SK-N-SH (cell line): Measurements from ENCODE around the gene ACER3. TPM values are rescaled to one million over a fixed set of nuclear protein-coding genes. Genes with fewer than 3 reads are reported as not detected.

Source experiments
- CTCF ChIA-PET: fragments of 300-600, 350-600 bp; formaldehyde crosslinking; extraction: SDS; loops from one replicate; lab custom pipeline; 2021; lab: Yijun Ruan, JAX
- POLR2A ChIA-PET: fragments of 350-600 bp; sonication (Branson Sonifier 250); formaldehyde crosslinking; extraction: SDS; loops from one replicate; lab custom pipeline; 2020; ENCODE audit warnings: antibody characterized with exemption, inconsistent platforms; lab: Yijun Ruan, JAX
- DNase-seq: peaks from one replicate; pipeline ENCODE4 v3.0.0; 2012
- H2AFZ ChIP-seq: fragments of 200-600 bp; sonication (generic); 2 replicates; pipeline ENCODE4 v1.8.1; 2016; ENCODE audit warnings: antibody characterized with exemption, mild to moderate bottlenecking, low read depth
- H3F3A ChIP-seq: fragments of 200-600 bp; sonication (generic); replicated peaks from 2 replicates; pipeline ENCODE3; 2016; ENCODE audit warnings: antibody characterized with exemption, mild to moderate bottlenecking; ENCODE audit not compliant: insufficient read depth
- H3K27ac ChIP-seq, 2 experiments: fragments of 200-500 bp in 1 of 2; fragments of 200-600 bp in 1 of 2; sonication (Bioruptor generic) in 1 of 2; sonication (generic), shearing (Covaris generic) in 1 of 2; 2 replicates each; pipeline versions ENCODE4 v1.5.1 to v1.6.1; 2014 to 2016; ENCODE audit warnings: low read depth in 2 of 2, inconsistent platforms in 1 of 2, low read length in 1 of 2, mild to moderate bottlenecking in 1 of 2, mixed read lengths in 1 of 2
- H3K27me3 ChIP-seq: fragments of 200-600 bp; sonication (generic), shearing (Covaris generic); 2 replicates; pipeline ENCODE4 v1.6.1; 2016; ENCODE audit warnings: mixed run types; ENCODE audit not compliant: insufficient read depth
- H3K36me3 ChIP-seq, 2 experiments: fragments of 200-500 bp in 1 of 2; fragments of 200-600 bp in 1 of 2; sonication (Bioruptor generic) in 1 of 2; sonication (generic) in 1 of 2; replicated peaks in 1 of 2; 2 replicates each; pipeline versions ENCODE3 to v1.5.1; 2014 to 2016; ENCODE audit warnings: low read length in 1 of 2, mild to moderate bottlenecking in 1 of 2; ENCODE audit not compliant: insufficient read depth in 2 of 2, control insufficient read depth in 1 of 2
- H3K4me1 ChIP-seq, 2 experiments: fragments of 200-500 bp in 1 of 2; fragments of 200-600 bp in 1 of 2; sonication (Bioruptor generic) in 1 of 2; sonication (generic), shearing (Covaris generic) in 1 of 2; 2 replicates each; pipeline versions ENCODE4 v1.5.1 to v1.6.1; 2014 to 2016; ENCODE audit warnings: low read depth in 1 of 2, low read length in 1 of 2, mixed run types in 1 of 2; ENCODE audit not compliant: insufficient read depth in 2 of 2, control insufficient read depth in 1 of 2
- H3K4me2 ChIP-seq: fragments of 200-600 bp; sonication (generic), shearing (Covaris generic); 2 replicates; pipeline ENCODE4 v1.6.1; 2017; ENCODE audit warnings: mixed run types
- H3K4me3 ChIP-seq, 2 experiments: fragments of 200-500 bp in 1 of 2; fragments of 200-600 bp in 1 of 2; sonication (Bioruptor generic) in 1 of 2; sonication (generic), shearing (Covaris generic) in 1 of 2; 2 replicates each; pipeline versions ENCODE4 v1.5.1 to v1.8.1; 2014 to 2016; ENCODE audit warnings: low read depth in 2 of 2, inconsistent platforms in 1 of 2, low read length in 1 of 2, mild to moderate bottlenecking in 1 of 2, mixed read lengths in 1 of 2, moderate library complexity in 1 of 2
- H3K79me2 ChIP-seq: fragments of 200-600 bp; sonication (generic); 2 replicates; pipeline ENCODE4 v1.8.1; 2017; ENCODE audit warnings: mild to moderate bottlenecking; ENCODE audit not compliant: insufficient read depth
- H3K9ac ChIP-seq: fragments of 200-600 bp; sonication (generic); 2 replicates; pipeline ENCODE4 v1.6.1; 2017; ENCODE audit warnings: mixed run types
- H3K9me2 ChIP-seq: fragments of 200-600 bp; sonication (generic); 2 replicates; pipeline ENCODE4 v1.6.1; 2017; ENCODE audit warnings: mixed run types
- H3K9me3 ChIP-seq: fragments of 200-600 bp; sonication (generic); 2 replicates; pipeline ENCODE4 v1.6.1; 2017; ENCODE audit warnings: mixed run types, mild to moderate bottlenecking, moderate library complexity
- H4K20me1 ChIP-seq: fragments of 200-600 bp; sonication (generic); 2 replicates; pipeline ENCODE4 v1.6.1; 2017; ENCODE audit warnings: mild to moderate bottlenecking, mixed run types; ENCODE audit not compliant: insufficient read depth
- CHD2 ChIP-seq: fragments of 150-350 bp; IDR thresholded peaks from 2 replicates; pipeline ENCODE4 v1.6.1; 2018; ENCODE audit warnings: low read length; ENCODE audit not compliant: partially characterized antibody
- ELF1 ChIP-seq: IDR thresholded peaks from 2 replicates; pipeline ENCODE4 v1.4.0; 2012
- EP300 ChIP-seq, 2 experiments: IDR thresholded peaks; 2 replicates each; pipeline versions ENCODE4 v1.4.0 to v1.6.1; 2012; ENCODE audit warnings: borderline replicate concordance in 1 of 2, low read depth in 1 of 2, low read length in 1 of 2
- FOXJ3 ChIP-seq: sonication (generic); formaldehyde crosslinking; IDR thresholded peaks from 2 replicates; pipeline ENCODE4 v1.5.1; 2020; ENCODE audit warnings: mild to moderate bottlenecking, missing genetic modification reagents
- FOXM1 ChIP-seq: IDR thresholded peaks from 2 replicates; pipeline ENCODE4 v1.4.0; 2012; ENCODE audit warnings: low read depth, mild to moderate bottlenecking
- GABPA ChIP-seq: IDR thresholded peaks from 2 replicates; pipeline ENCODE4 v1.4.0; 2012; ENCODE audit warnings: low read depth, mild to moderate bottlenecking
- GATA2 ChIP-seq: sonication (generic); formaldehyde crosslinking; IDR thresholded peaks from 2 replicates; pipeline ENCODE4 v1.5.0; 2020; ENCODE audit warnings: mild to moderate bottlenecking, missing genetic modification reagents
- JUND ChIP-seq: IDR thresholded peaks from 2 replicates; pipeline ENCODE4 v1.4.0; 2012
- MEF2A ChIP-seq: IDR thresholded peaks from 2 replicates; pipeline ENCODE4 v1.4.0; 2012; ENCODE audit warnings: low read depth, borderline replicate concordance
- PBX3 ChIP-seq: IDR thresholded peaks from 2 replicates; pipeline ENCODE4; 2012
- POLR2AphosphoS5 ChIP-seq: IDR thresholded peaks from 2 replicates; pipeline ENCODE4 v1.6.1; 2012; ENCODE audit warnings: low read depth, low read length
- RAD21 ChIP-seq: IDR thresholded peaks from 2 replicates; pipeline ENCODE4 v1.6.1; 2012; ENCODE audit warnings: mild to moderate bottlenecking, low read length
- RCOR1 ChIP-seq: fragments of 150-350 bp; IDR thresholded peaks from 2 replicates; pipeline ENCODE4 v1.6.1; 2017; ENCODE audit warnings: antibody characterized with exemption, low read length
- SIN3A ChIP-seq: IDR thresholded peaks from 2 replicates; pipeline ENCODE4 v1.6.1; 2012; ENCODE audit warnings: low read depth, mild to moderate bottlenecking, low read length, moderate library complexity, borderline replicate concordance
- SMC3 ChIP-seq: IDR thresholded peaks from 2 replicates; pipeline ENCODE4 v1.6.1; 2012; ENCODE audit warnings: low read depth, low read length, improper control_type of control experiment
- TCF12 ChIP-seq: IDR thresholded peaks from 2 replicates; pipeline ENCODE4 v1.4.0; 2012
- TEAD4 ChIP-seq: IDR thresholded peaks from 2 replicates; pipeline ENCODE4 v1.4.0; 2012; ENCODE audit warnings: mild to moderate bottlenecking, borderline replicate concordance; ENCODE audit not compliant: insufficient read depth
- USF1 ChIP-seq: IDR thresholded peaks from 2 replicates; pipeline ENCODE4 v1.4.0; 2012; ENCODE audit warnings: low read depth, borderline replicate concordance
- YY1 ChIP-seq: IDR thresholded peaks from 2 replicates; pipeline ENCODE4 v1.4.0; 2012; ENCODE audit warnings: low read depth, mild to moderate bottlenecking
- WGBS: methylation state at CpG from one replicate; pipeline ENCODE4 v1.1.6; 2017; ENCODE audit warnings: low lambda C conversion rate; 5-methylcytosine and 5-hydroxymethylcytosine counted together
- polyA plus RNA-seq, 3 experiments: library from polyadenylated mRNA; depleted of rRNA; stranded (reverse); fragments of >200 nt; gene quantifications; 2 replicates each; pipeline ENCODE4 v1.2.3, GENCODE V29; 2012

ACER3 gene
- polyA plus RNA-seq, 1 of the 3 experiments (the other 2 are of a cell fraction), result 5.4 TPM

DNA sequence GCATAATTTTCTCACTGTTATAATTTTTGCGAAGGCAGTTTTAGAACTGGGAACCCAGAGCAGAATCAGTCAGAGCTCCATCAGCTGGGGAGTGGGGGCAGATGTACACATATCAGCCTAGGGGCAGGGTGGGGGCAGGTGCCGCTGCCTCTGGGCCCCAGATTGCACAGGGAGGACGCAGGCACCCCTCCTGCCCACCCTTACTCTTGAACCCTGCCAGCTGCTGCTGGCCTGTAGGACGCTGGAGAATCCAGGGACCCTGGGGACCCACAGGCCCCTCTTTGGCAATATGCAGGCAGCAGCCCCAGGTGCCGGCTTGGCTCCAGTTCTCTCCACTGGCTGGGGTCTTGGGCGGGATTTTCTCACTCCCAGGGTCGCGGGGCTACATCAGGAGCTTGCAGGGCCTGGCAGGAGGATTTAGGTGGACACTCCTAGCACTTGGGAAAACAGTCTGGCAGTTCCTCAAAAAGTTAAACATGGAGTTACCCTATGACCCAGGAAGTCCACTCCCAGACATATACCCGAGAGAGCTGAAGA lies 197.3 kb downstream of the ACER3 start:
- no peak overlapping the region for H3K9ac ChIP-seq
- H3K27me3 ChIP-seq, result no peaks in the 10 kb centered on the region
- POLR2A ChIA-PET, result no interaction called here
- no peaks in the 10 kb centered on the region for H3K79me2 ChIP-seq
- no peaks in the 10 kb centered on the region for H4K20me1 ChIP-seq
- no peak overlapping the region for H3K27ac ChIP-seq
- H2AFZ ChIP-seq, result no peak overlapping the region
- TF ChIP-seq SIN3A, result no peak
- no peak for TF ChIP-seq FOXJ3 (CRISPR knock-in tag)
- H3K36me3 ChIP-seq, result no peaks in the 10 kb centered on the region
- H3K9me2 ChIP-seq, result no peaks in the 10 kb centered on the region
- CTCF ChIA-PET, result interaction anchor here (1.0 to 12.6 kb wide), 5 partner anchors 10 to 130 kb away, joined by 3 to 218 read pairs (median 5); no protein-coding TSS in a partner anchor
- no peaks in the 10 kb centered on the region; a peak in 1 of 4 replicates for H3K4me1 ChIP-seq
- no peak overlapping the region for H3K4me3 ChIP-seq
- H3K9me3 ChIP-seq, result no peaks in the 10 kb centered on the region
- H3F3A ChIP-seq, result no peaks in the 10 kb centered on the region
- H3K4me2 ChIP-seq, result no peak overlapping the region
- 55% methylated on average over 7 of the region's 9 CpGs for WGBS
- no peak for DNase-seq

DNA sequence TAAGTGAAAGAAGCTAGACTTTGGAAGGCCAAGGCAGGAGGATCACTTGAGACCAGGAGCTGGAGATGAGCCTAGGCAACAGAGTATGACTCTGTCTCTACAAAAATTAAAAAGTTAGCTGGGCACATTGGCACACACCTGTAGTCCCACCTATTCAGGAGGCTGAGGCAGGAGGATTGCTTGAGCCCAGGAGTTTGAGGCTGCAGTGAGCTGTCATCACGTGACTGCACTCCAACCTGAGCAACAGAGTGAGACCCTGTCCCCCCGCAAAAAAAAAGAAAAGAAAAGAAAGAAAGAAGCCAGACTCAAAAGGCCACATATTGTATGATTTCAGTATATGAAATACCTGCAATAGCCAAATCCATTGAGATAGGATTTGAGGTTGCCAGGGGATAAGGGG lies 198.2 kb downstream of the ACER3 start:
- H2AFZ ChIP-seq, result no peak overlapping the region
- no peak for DNase-seq
- ChIA-PET CTCF (interaction anchor here (1.6 to 12.6 kb wide), 3 partner anchors 11 to 129 kb away, joined by 5 to 218 read pairs (median 11); no protein-coding TSS in a partner anchor), POLR2A (no interaction called here)
- no peak overlapping the region for H3K4me2 ChIP-seq
- WGBS, result 65% methylated on average over 2 of the region's 2 CpGs
- H3K9me3 ChIP-seq, result no peaks in the 10 kb centered on the region
- H3K9ac ChIP-seq, result no peak overlapping the region
- H3K4me3 ChIP-seq, result no peak overlapping the region
- H3K36me3 ChIP-seq, result no peaks in the 10 kb centered on the region
- H3K79me2 ChIP-seq, result no peaks in the 10 kb centered on the region
- no peaks in the 10 kb centered on the region for H3K9me2 ChIP-seq
- H3K27me3 ChIP-seq, result no peaks in the 10 kb centered on the region
- H3F3A ChIP-seq, result no peaks in the 10 kb centered on the region
- H3K27ac ChIP-seq, result no peak overlapping the region
- no peak for TF ChIP-seq YY1
- TF ChIP-seq SIN3A, result no peak
- TF ChIP-seq RAD21, result no peak
- TF ChIP-seq USF1, result no peak
- TF ChIP-seq SMC3, result no peak
- no peak for TF ChIP-seq ELF1
- no peak for TF ChIP-seq GABPA
- TF ChIP-seq CHD2, result no peak
- no peak for TF ChIP-seq JUND
- TF ChIP-seq TEAD4, result no peak
- TF ChIP-seq EP300 (IDR thresholded peaks at IDR 0.05; ENCODE audit: borderline replicate concordance in 1 of 2, low read depth in 1 of 2, low read length in 1 of 2), result no peak
- no peak for TF ChIP-seq MEF2A
- no peak for TF ChIP-seq RCOR1
- no peak for TF ChIP-seq GATA2 (CRISPR knock-in tag)
- no peak for TF ChIP-seq PBX3
- TF ChIP-seq POLR2AphosphoS5, result no peak
- no peak for TF ChIP-seq FOXM1
- no peak for TF ChIP-seq TCF12
- TF ChIP-seq, all 33 proteins: peak for 0
- Histone ChIP-seq H3K4me1 (no peaks in the 10 kb centered on the region; a peak in 1 of 4 replicates), H4K20me1 (no peaks in the 10 kb centered on the region)
